Hypothalamus (tissue), 51 donors: ENCODE data around the gene ADORA3.

Source experiments
- DNase-seq, 51 donors: peaks; one replicate each; lab custom pipeline; 2025; lab: John Stamatoyannopoulos, UW

Gene ADORA3

GRCh38 chr1:111476761-111477309, 26.6 kb downstream of the ADORA3 start:
- no peak for DNase-seq

DNA sequence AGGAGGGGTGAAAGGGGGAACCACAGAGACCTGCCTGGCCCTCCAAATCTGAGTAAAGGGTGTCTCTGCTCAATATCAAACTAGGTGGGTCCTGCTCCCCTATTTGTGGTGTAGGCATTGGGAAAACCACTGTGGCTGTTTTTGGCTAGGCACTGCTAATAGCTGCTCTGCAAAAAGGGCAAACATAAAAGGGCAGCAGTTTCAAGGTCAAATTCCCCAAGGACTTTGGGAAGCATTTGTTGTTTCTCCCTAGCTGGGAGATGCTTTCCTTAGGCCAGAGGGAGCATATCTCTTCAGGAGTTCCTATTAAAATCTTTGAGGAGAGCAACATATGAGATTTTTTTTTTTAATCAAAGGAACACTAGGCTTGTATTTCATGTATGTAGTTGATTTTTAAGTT, 27.2 kb downstream of the ADORA3 start:
- no peak for DNase-seq

- DNase-seq: no peak
Observed at GRCh38 chr1:111475701-111476100, 27.7 kb downstream of the ADORA3 start.

DNA sequence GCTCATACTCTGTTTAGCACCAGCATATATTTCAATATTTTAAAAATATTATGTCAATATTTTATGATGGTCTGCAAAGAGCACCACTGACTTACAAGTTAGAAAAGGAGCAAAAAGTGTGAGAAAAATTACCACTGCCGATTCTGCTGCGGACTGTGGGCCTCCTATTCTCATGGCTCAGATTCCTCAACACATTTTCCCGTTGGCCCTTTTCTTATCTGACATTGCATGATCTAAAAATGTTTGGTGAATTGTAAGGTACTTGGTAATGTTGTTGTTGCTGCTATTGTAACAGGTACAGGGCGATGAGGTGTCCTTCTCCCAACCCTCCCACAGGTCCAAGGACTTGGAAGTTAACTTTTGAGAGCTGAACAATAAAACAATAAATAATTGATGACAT, 28.9 kb downstream of the ADORA3 start:
- no peak for DNase-seq

GRCh38 chr1:111474106-111474505, 29.3 kb downstream of the ADORA3 start:
- DNase-seq: no peak

GRCh38 chr1:111471538-111471937, 31.9 kb downstream of the ADORA3 start:
- DNase-seq: no peak

DNA sequence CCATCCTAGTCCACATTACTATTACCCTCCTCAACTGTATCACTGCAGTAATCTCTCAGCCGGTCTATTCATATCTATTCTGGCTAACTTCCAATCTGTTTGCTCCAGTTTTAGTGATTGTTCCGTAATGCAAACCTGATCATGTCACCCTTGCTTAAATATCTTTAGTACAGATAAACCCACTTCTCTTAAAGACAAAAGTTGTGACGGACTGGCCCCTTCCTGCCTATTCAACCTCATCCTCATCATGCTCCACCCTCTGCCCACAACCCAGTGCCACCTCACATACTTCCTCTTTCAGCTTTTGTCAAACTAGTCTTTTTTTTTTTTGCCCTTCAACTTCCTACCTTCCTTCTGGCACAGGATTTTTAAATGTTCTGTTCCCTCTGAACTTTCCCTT, 32.4 kb downstream of the ADORA3 start:
- DNase-seq: peak in 8 of 51 donors; percentile 5 to 41 (median 16)

- no peak for DNase-seq
Observed at GRCh38 chr1:111470596-111470995, 32.8 kb downstream of the ADORA3 start.

GRCh38 chr1:111469539-111469938, 33.9 kb downstream of the ADORA3 start:
- no peak for DNase-seq

DNA sequence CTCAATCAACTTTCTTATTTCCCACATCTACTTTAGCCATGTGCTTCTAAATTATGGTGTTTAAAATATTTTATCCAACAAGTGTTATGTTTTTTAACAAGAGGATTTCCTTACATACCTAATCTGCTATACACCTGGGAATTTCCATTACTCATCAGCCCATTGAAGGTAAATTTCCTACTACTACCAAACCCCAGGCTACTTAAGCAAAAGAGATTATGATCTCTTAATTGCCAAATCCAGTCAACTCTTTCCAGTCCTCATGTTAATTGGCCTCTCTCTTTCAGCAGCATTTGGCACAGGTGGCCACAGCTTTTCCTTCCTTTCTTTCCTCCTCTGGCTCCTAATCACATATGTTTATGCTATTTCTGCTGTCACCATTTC, 34.7 kb downstream of the ADORA3 start:
- DNase-seq: no peak

- no peak for DNase-seq
Observed at GRCh38 chr1:111467865-111468716, 35.3 kb downstream of the ADORA3 start.

- no peak for DNase-seq
Observed at GRCh38 chr1:111466480-111466879, 37.0 kb downstream of the ADORA3 start.

GRCh38 chr1:111465754-111466153, 37.7 kb downstream of the ADORA3 start:
- no peak for DNase-seq

GRCh38 chr1:111463029-111463683, 40.3 kb downstream of the ADORA3 start:
- no peak for DNase-seq

DNA sequence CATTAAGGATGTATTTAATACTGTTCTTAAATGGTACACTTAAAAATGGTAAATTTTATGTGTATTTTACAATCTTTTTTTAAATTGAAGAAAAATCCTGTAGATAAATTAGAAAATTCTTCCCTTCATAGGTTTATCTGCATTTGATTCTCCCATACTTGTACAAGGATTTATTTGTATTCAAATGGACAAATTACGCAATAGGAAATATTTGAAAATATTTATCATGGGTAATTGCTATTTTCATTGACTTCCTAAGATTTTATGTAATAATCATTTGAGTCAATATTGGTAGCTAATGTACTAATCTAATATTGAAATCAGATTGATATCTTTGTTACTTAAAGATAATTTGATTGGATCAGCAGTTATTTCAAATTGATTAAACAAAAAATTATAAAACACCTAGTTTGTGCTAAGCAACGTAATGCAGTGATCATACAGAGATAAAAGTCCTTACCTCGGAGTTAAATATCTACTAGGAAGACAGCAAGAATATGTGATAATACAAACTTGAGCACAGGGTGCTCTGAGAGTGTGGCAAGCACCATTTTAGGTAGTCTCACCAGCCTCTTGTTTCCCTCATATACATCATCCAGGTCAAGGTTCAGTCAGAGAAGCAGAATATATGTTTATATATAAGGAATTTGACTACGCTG, 40.9 kb downstream of the ADORA3 start:
- DNase-seq: no peak

DNA sequence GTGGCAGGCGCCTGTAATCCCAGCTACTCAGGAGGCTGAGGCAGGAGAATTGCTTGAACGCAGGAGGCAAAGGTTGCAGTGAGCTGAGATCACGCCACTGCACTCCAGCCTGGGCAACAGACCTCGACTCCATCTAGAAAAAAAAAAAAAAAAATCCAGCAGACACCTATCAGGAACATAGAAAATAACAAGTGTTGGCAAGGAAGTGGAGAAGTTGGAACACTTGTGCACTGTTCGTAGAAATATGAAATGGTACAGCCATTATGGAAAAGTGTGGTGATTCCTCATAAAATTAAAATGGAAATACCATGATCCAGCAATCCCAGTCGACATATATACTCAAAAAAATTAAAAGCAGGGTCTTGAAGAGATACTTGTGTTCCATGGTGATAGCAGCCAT, 41.7 kb downstream of the ADORA3 start:
- no peak for DNase-seq

DNA sequence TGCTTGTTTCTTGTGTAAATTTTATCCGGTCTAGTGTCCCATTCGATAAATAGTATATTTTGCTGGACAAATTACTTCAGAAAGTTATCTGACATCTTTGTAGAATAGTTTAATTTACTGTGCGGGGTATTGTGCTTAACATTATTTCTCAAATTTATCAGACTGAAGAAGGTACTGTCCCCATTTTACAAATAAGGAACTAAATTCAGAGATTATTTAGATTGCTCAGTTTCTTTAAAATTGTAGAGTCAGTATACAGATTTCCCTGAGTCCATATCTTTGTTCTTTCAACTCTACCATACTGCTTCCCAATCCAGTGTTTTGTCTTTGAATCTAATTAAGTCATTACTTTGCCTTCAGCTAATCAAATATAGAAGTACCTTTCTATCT, 47.8 kb downstream of the ADORA3 start:
- no peak for DNase-seq

GRCh38 chr1:111454859-111455641, 48.4 kb downstream of the ADORA3 start:
- DNase-seq: no peak

DNA sequence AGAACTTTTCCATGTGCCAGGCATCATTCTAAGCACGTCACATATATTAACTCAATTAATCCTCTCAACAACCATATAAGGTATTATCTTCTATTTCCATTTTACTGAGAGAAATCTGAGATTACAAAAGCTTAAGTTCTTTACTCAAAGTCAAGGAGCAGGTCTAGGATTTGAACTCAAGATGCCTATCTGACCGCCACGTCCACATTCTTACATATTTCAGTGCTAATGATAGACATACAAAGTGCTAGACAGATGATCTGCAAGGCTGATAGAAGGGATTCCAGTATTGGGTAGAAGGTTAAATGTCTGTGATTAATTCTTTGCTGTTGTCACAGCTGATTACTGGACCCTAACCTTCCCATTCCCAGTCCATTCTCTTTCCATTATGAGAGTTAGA, 49.7 kb downstream of the ADORA3 start:
- DNase-seq: no peak

DNA sequence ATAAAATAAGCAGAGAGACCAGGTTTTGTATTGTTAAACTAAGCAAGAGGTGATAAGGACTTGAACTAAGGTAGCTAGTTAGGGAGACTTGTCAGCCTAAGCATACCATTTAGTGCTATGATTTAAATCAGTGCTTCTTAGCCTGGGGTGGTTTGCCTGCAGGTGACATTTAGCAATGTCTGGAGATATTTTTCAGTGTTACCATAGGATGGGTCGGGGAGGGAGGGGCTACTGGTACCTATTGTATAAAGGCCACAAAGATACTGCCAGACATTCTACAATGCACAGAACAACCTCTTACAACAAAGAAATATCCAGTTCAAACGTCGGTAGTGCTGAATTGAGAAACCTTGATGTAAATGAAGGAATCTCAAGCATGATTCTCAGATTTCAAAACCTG, 50.9 kb downstream of the ADORA3 start:
- no peak for DNase-seq

- DNase-seq: no peak
Observed at GRCh38 chr1:111450185-111450584, 53.2 kb downstream of the ADORA3 start.
